Parathyroid adenoma (tissue), 2 donors: Measurements from ENCODE around the gene S100PBP.
"Not testable (repeated sequence)": the region's sequence is repeated elsewhere in the genome, so short reads cannot be mapped to it uniquely, and the experiment has no call there.

Experiments used
- H2AFZ ChIP-seq: fragments of 300-600 bp; sonication (generic); one replicate; pipeline ENCODE4 v1.7.0; 2017; ENCODE audit warnings: antibody characterized with exemption, mild to moderate bottlenecking
- H3K27ac ChIP-seq: fragments of 300-600 bp; sonication (generic); one replicate; pipeline ENCODE4 v1.7.0; 2017
- H3K27me3 ChIP-seq: fragments of 300-600 bp; sonication (generic); one replicate; pipeline ENCODE4 v1.7.0; 2017; ENCODE audit warnings: low read length; ENCODE audit not compliant: control insufficient read depth, insufficient read depth
- H3K36me3 ChIP-seq: fragments of 300-600 bp; sonication (generic); one replicate; pipeline ENCODE4 v1.7.0; 2017; ENCODE audit warnings: low read length; ENCODE audit not compliant: control insufficient read depth, insufficient read depth
- H3K4me1 ChIP-seq: fragments of 300-600 bp; sonication (generic); one replicate; pipeline ENCODE4 v1.7.0; 2017; ENCODE audit warnings: control low read depth
- H3K4me2 ChIP-seq: fragments of 300-600 bp; sonication (generic); one replicate; pipeline ENCODE4 v1.7.0; 2017; ENCODE audit warnings: low read length
- H3K4me3 ChIP-seq: fragments of 300-600 bp; sonication (generic); one replicate; pipeline ENCODE4 v1.7.0; 2017; ENCODE audit warnings: low read depth, low read length
- H3K79me2 ChIP-seq: fragments of 300-600 bp; sonication (generic); one replicate; pipeline ENCODE4 v1.7.0; 2017; ENCODE audit warnings: control low read depth
- H3K9ac ChIP-seq: fragments of 300-600 bp; sonication (generic); one replicate; pipeline ENCODE4 v1.7.0; 2017; ENCODE audit warnings: mild to moderate bottlenecking
- H3K9me3 ChIP-seq: fragments of 300-600 bp; sonication (generic); one replicate; pipeline ENCODE4 v1.7.0; 2017; ENCODE audit warnings: low read length; ENCODE audit not compliant: control insufficient read depth
- TF ChIP-seq, protein P1 (sequence below): fragments of 300-600 bp; sonication (generic); IDR thresholded peaks from one replicate; pipeline ENCODE4 v1.7.0; 2017; ENCODE audit warnings: antibody characterized with exemption, mild to moderate bottlenecking
- donor health status: primary hyperparathyroidism.

The S100PBP gene

DNA sequence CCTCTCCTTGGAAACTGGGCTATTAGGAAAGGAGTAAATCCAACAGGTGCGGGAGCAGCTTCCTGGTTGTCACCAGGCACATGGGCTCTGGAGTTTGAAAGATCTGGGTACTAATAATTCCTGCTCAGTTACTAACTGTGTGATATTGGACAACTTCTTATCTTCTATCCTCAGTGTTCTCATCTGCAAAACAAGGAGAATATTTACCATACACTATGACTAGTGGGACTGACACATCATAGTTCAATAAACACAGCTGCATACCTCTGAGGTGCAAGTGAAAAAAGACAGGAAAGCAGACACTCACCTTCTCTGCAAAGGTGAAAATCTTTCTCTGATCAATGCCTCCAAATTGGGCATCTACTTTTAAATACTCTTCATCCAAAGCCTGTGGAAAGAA, 20.0 kb upstream of the S100PBP start:
- H3K36me3 ChIP-seq, result no peaks in the 10 kb centered on the region
- TF ChIP-seq, protein P1, sequence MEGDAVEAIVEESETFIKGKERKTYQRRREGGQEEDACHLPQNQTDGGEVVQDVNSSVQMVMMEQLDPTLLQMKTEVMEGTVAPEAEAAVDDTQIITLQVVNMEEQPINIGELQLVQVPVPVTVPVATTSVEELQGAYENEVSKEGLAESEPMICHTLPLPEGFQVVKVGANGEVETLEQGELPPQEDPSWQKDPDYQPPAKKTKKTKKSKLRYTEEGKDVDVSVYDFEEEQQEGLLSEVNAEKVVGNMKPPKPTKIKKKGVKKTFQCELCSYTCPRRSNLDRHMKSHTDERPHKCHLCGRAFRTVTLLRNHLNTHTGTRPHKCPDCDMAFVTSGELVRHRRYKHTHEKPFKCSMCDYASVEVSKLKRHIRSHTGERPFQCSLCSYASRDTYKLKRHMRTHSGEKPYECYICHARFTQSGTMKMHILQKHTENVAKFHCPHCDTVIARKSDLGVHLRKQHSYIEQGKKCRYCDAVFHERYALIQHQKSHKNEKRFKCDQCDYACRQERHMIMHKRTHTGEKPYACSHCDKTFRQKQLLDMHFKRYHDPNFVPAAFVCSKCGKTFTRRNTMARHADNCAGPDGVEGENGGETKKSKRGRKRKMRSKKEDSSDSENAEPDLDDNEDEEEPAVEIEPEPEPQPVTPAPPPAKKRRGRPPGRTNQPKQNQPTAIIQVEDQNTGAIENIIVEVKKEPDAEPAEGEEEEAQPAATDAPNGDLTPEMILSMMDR, result no peak

DNA sequence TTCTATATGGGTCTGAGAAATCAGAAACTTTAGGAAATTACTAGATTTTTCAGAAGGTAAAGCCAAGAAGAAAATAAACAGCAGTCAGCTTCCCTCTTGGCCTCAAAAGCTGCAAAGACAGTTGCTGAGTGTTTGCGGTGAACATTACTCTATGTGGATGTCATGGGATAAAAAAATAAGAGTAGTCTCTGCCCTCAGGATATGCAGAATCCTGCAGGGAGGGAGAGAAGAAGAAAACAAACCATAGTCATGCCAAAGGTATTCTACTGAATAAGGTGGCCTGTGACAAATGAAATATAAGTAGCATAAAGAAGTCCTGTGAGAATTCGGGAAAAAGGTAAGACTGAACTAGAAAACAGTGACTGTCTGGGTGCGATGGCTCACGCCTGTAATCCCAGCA, 19.3 kb upstream of the S100PBP start:
- Histone ChIP-seq H3K36me3 (no peaks in the 10 kb centered on the region), H3K9ac (no peak overlapping the region), H3K4me3 (no peak overlapping the region), H3K79me2 (no peaks in the 10 kb centered on the region), H3K9me3 (no peaks in the 10 kb centered on the region), H2AFZ (no peak overlapping the region), H3K27me3 (no peaks in the 10 kb centered on the region), H3K4me2 (no peak overlapping the region), H3K4me1 (no peaks in the 10 kb centered on the region), H3K27ac (no peak overlapping the region)
- TF ChIP-seq, protein P1, result no peak

More for the DNA sequence above, 20.0 kb upstream of the S100PBP start:
- Histone ChIP-seq H3K9me3 (no peaks in the 10 kb centered on the region), H3K79me2 (no peaks in the 10 kb centered on the region), H2AFZ (no peak overlapping the region), H3K27me3 (no peaks in the 10 kb centered on the region), H3K4me1 (no peaks in the 10 kb centered on the region), H3K9ac (no peak overlapping the region), H3K4me3 (no peak overlapping the region), H3K4me2 (no peak overlapping the region), H3K27ac (no peak overlapping the region)

DNA sequence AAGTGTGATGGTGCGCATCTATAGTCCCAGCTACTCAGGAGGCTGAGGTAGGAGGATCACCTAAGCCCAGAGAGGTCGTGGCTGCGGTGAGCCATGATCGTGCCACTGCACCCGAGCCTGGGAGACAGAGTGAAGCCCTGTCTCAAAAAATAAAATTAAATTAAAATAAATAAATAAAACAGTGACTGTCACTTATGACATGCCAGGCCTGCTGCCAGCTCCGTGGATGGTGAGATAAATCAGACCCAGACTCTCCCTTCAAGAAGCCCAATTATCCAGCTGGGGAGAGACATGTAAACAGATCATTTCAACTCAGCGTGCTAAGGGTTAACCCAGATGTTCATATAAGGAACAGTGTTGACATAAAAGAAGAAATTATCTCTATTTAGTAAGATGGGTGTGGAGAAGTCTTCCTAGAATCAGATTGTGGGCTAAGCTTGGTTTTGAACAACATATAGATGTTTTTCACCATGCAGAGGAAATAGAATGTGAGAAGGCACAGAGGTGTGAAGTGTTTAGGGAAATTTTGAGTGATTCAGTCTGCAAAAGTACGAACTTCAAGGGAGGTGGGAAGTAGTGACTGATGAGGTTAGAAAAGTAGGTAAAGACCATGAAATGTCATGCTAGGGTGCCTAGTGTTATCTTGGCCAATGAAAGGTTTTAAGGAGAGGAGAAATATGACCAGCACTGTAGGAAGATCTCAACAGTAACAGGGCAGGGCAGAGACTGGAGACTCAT, 18.6 kb upstream of the S100PBP start:
- Histone ChIP-seq H3K36me3 (no peaks in the 10 kb centered on the region), H3K27ac (no peak overlapping the region), H3K4me2 (no peak overlapping the region), H3K79me2 (no peaks in the 10 kb centered on the region), H3K9me3 (no peaks in the 10 kb centered on the region), H2AFZ (no peak overlapping the region), H3K27me3 (no peaks in the 10 kb centered on the region), H3K4me3 (no peak overlapping the region), H3K4me1 (no peaks in the 10 kb centered on the region), H3K9ac (no peak overlapping the region)
- TF ChIP-seq, protein P1, result no peak

DNA sequence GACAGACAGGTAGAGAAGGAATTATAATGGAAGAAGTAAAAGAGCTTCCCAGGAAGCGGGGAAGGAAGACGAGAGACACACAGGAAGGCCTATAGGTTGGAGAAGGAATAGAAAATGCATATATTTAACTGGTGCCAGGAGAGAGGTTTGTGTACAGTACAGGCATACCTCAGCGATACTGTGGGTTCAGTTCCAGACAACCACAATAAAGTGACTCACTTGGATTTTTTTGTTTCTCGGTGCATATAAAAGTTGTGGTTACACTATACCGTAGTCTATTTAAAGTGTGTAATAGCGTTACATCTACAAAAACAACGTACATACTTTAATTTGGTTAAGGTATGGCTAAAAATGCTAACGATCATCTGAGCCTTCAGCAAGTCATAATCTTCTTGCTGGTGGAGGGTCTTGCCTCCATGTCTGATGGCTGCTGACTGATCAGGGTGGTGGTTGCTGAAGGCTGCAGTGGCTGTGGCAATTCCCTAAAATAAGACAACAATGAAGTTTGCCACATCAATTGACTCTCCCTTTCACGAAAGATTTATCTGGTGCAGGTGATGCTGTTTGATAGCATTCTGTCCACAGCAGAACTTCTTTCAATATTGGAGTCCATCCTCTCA, 16.2 kb upstream of the S100PBP start:
- H3K4me3 ChIP-seq, result no peak overlapping the region
- H3K9me3 ChIP-seq, result no peaks in the 10 kb centered on the region
- H3K27ac ChIP-seq, result no peak overlapping the region
- H3K36me3 ChIP-seq, result no peaks in the 10 kb centered on the region
- H3K4me2 ChIP-seq, result no peak overlapping the region
- H3K79me2 ChIP-seq, result no peaks in the 10 kb centered on the region
- no peak overlapping the region for H2AFZ ChIP-seq
- H3K9ac ChIP-seq, result no peak overlapping the region
- H3K4me1 ChIP-seq, result no peaks in the 10 kb centered on the region
- TF ChIP-seq, protein P1, result no peak
- no peaks in the 10 kb centered on the region for H3K27me3 ChIP-seq

DNA sequence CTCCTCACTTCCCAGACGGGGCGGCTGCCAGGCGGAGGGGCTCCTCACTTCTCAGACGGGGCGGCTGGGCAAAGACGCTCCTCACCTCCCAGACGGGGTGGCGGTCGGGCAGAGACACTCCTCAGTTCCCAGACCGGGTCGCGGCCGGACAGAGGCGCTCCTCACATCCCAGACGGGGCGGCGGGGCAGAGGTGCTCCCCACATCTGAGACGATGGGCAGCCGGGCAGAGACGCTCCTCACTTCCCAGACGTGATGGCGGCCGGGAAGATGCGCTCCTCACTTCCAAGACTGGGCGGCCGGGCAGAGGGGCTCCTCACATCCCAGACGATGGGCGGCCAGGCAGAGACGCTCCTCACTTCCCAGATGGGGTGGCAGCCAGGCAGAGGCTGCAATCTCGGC, 13.0 kb upstream of the S100PBP start:
- not testable (repeated sequence) for H3K27ac ChIP-seq, H3K79me2 ChIP-seq, H3K36me3 ChIP-seq, H3K4me3 ChIP-seq, H3K4me2 ChIP-seq, H3K9me3 ChIP-seq, H2AFZ ChIP-seq, H3K27me3 ChIP-seq, H3K4me1 ChIP-seq, H3K9ac ChIP-seq
